ENCODE data around the gene EPX.

GRCh38 chr17:58148609-58149008 is 43.9 kb upstream of the EPX start:
- no peak for TF ChIP-seq CTCF (IDR thresholded peaks at IDR 0.05)
- TF ChIP-seq POLR2A (IDR thresholded peaks at IDR 0.05): no peak
